Keratinocyte (primary cell): ENCODE results near the gene PDGFB. TPM values are rescaled to one million over a fixed set of nuclear protein-coding genes. Genes with fewer than 3 reads are reported as not detected.

Experiments used
- DNase-seq: peaks from one replicate; pipeline ENCODE4 v3.0.0-alpha.2; 2011; ENCODE audit warnings: low read depth, missing footprints, low spot score
- FAIRE-seq: peaks from 2 replicates; lab custom pipeline; 2011; peaks lifted over from hg19 to GRCh38; lab: Jason Lieb, UNC
- H2AFZ ChIP-seq: 2 replicates; pipeline ENCODE4 v1.6.0; 2012; ENCODE audit warnings: low read length, control low read depth, inconsistent platforms; ENCODE audit not compliant: control insufficient read depth
- H3K27ac ChIP-seq: 2 replicates; pipeline ENCODE4 v1.5.1; 2011; ENCODE audit warnings: low read length; ENCODE audit not compliant: control insufficient read depth, insufficient read depth
- H3K27me3 ChIP-seq: 3 replicates; pipeline ENCODE4 v1.6.0; 2011; ENCODE audit warnings: low read length; ENCODE audit not compliant: control insufficient read depth, insufficient read depth; ENCODE audit errors: extremely low read depth
- H3K36me3 ChIP-seq, 2 experiments: 2 replicates in 1 of 2; 3 replicates in 1 of 2; pipeline ENCODE4 v1.5.1; 2011; ENCODE audit warnings: low read length in 2 of 2, mild to moderate bottlenecking in 1 of 2; ENCODE audit not compliant: control insufficient read depth in 2 of 2, insufficient read depth in 2 of 2; ENCODE audit errors: extremely low read depth in 1 of 2
- H3K4me1 ChIP-seq: 3 replicates; pipeline ENCODE4 v1.5.1; 2011; ENCODE audit warnings: low read length; ENCODE audit not compliant: control insufficient read depth, insufficient read depth; ENCODE audit errors: extremely low read depth
- H3K4me2 ChIP-seq: 3 replicates; pipeline ENCODE4 v1.6.0; 2011; ENCODE audit warnings: low read depth, low read length; ENCODE audit not compliant: control insufficient read depth, insufficient read depth; ENCODE audit errors: extremely low read depth
- H3K4me3 ChIP-seq, 3 experiments: fragments of 200-600 bp in 1 of 3; sonication (generic) in 1 of 3; 2 replicates in 2 of 3; 3 replicates in 1 of 3; pipeline ENCODE4 v1.5.1; 2011 to 2016; ENCODE audit warnings: low read length in 3 of 3, mild to moderate bottlenecking in 3 of 3, control low read depth in 2 of 3, inconsistent platforms in 1 of 3, low read depth in 1 of 3, mixed read lengths in 1 of 3, mixed run types in 1 of 3, moderate library complexity in 1 of 3; ENCODE audit not compliant: control insufficient read depth in 2 of 3, insufficient read depth in 2 of 3; ENCODE audit errors: extremely low read depth in 1 of 3
- H3K79me2 ChIP-seq: 2 replicates; pipeline ENCODE4 v1.6.0; 2012; ENCODE audit warnings: low read length; ENCODE audit not compliant: control insufficient read depth, insufficient read depth
- H3K9ac ChIP-seq: 3 replicates; pipeline ENCODE4 v1.6.0; 2011; ENCODE audit warnings: low read length; ENCODE audit not compliant: control insufficient read depth, insufficient read depth; ENCODE audit errors: extremely low read depth
- H3K9me1 ChIP-seq: 3 replicates; pipeline ENCODE4 v1.6.0; 2011; ENCODE audit warnings: low read length; ENCODE audit not compliant: control insufficient read depth, insufficient read depth; ENCODE audit errors: extremely low read depth
- H3K9me3 ChIP-seq: 2 replicates; pipeline ENCODE4 v1.5.1; 2012; ENCODE audit warnings: low read depth, low read length; ENCODE audit not compliant: control insufficient read depth
- H4K20me1 ChIP-seq: 3 replicates; pipeline ENCODE4 v1.6.0; 2011; ENCODE audit warnings: low read length; ENCODE audit not compliant: control insufficient read depth, insufficient read depth; ENCODE audit errors: extremely low read depth
- CTCF ChIP-seq, 3 experiments: IDR thresholded peaks in 1 of 3; conservative IDR thresholded peaks in 1 of 3; optimal IDR thresholded peaks in 1 of 3; 2 replicates in 2 of 3; 3 replicates in 1 of 3; pipeline versions ENCODE3 to v1.5.1; 2011; ENCODE audit warnings: low read length in 3 of 3, mild to moderate bottlenecking in 3 of 3, moderate library complexity in 2 of 3, control low read depth in 1 of 3, inconsistent platforms in 1 of 3; ENCODE audit not compliant: insufficient read depth in 2 of 3; ENCODE audit errors: extremely low read depth in 1 of 3
- EZH2 ChIP-seq: IDR thresholded peaks from one replicate; pipeline ENCODE4 v1.6.1; 2012; ENCODE audit warnings: inconsistent platforms, mild to moderate bottlenecking, low read length, moderate library complexity
- dilution Hi-C: fragments of 300-500 bp; cut with MboI; formaldehyde crosslinking; loops from one replicate; pipeline ENCODE4 v1.7.0; 2020; ENCODE audit warnings: low sequenced_read_pairs; ENCODE audit not compliant: extremely low pct_ligation_motif_present
- polyA plus RNA-seq, 5 experiments: library from polyadenylated mRNA; depleted of rRNA in 3 of 5; stranded (reverse) in 3 of 5; stranded (forward) in 1 of 5; unstranded in 1 of 5; fragments of >200 nt; gene quantifications; 1 replicate in 1 of 5; 2 replicates in 3 of 5; 3 replicates in 1 of 5; pipeline versions ENCODE4 v1.2.1 to v1.2.3, GENCODE V29; 2011 to 2012; ENCODE audit warnings: missing spikeins in 2 of 5, low read depth in 1 of 5, low replicate concordance in 1 of 5

PDGFB gene
- polyA plus RNA-seq, 1 donor (not counting 4 experiments of a cell fraction or from before 2014, with no cell fraction given), result 6.0 TPM

GRCh38 chr22:39246690-39247332 lies 2.0 kb upstream of the PDGFB start:
- Histone ChIP-seq H3K9me3 (no peaks in the 10 kb centered on the region), H3K27ac (no peak overlapping the region), H3K4me1 (peaks cover under 1% of the 10 kb centered on the region), H3K79me2 (peaks cover 8% of the 10 kb centered on the region), H3K27me3 (peaks cover 13% of the 10 kb centered on the region), H3K4me3 (no peak overlapping the region), H2AFZ (no peak overlapping the region), H3K4me2 (no peak overlapping the region), H3K36me3 (no peaks in the 10 kb centered on the region), H4K20me1 (no peaks in the 10 kb centered on the region), H3K9me1 (no peaks in the 10 kb centered on the region), H3K9ac (no peak overlapping the region)
- dilution Hi-C loops, result no loop called here
- no peak for DNase-seq
- no peak for TF ChIP-seq CTCF (optimal IDR thresholded peaks at IDR 0.05 in 1 of 3, IDR thresholded peaks at IDR 0.05 in 1 of 3, conservative IDR thresholded peaks at IDR 0.05 in 1 of 3; ENCODE audit: extremely low read depth in 1 of 3, insufficient read depth in 2 of 3, low read length in 3 of 3)
- no peak for TF ChIP-seq EZH2
- no peak for FAIRE-seq

- dilution Hi-C loops, result no loop called here
- peaks cover 9% of the 10 kb centered on the region for H3K27me3 ChIP-seq
- no peak for TF ChIP-seq EZH2
- no peak for TF ChIP-seq CTCF (optimal IDR thresholded peaks at IDR 0.05 in 1 of 3, IDR thresholded peaks at IDR 0.05 in 1 of 3, conservative IDR thresholded peaks at IDR 0.05 in 1 of 3; ENCODE audit: extremely low read depth in 1 of 3, insufficient read depth in 2 of 3, low read length in 3 of 3)
- H3K4me3 ChIP-seq, result no peak overlapping the region
- no peak overlapping the region for H3K4me2 ChIP-seq
- FAIRE-seq (no peak), DNase-seq (no peak)
- no peaks in the 10 kb centered on the region for H3K9me1 ChIP-seq
- no peaks in the 10 kb centered on the region for H3K9me3 ChIP-seq
- H2AFZ ChIP-seq, result no peak overlapping the region
- H3K9ac ChIP-seq, result no peak overlapping the region
- H3K79me2 ChIP-seq, result peaks cover 13% of the 10 kb centered on the region
- H3K36me3 ChIP-seq, result no peaks in the 10 kb centered on the region
- peaks cover 6% of the 10 kb centered on the region for H3K4me1 ChIP-seq
- no peaks in the 10 kb centered on the region for H4K20me1 ChIP-seq
- no peak overlapping the region for H3K27ac ChIP-seq
These were observed 1.4 kb upstream of the PDGFB start for GRCh38 chr22:39246217-39246616.
